GM12874 (cell line): Measurements from ENCODE around the gene ZFAND3.

Experiments
- TF ChIP-seq, protein P1 (sequence below): IDR thresholded peaks from 2 replicates; pipeline ENCODE4 v1.5.1; 2011; ENCODE audit warnings: low read depth, mild to moderate bottlenecking, control low read depth, low read length, moderate library complexity; ENCODE audit not compliant: insufficient read depth

Gene ZFAND3

GRCh38 chr6:37819177-37819801 lies at the start of gene ZFAND3:
Gene ZFAND3, plus strand, starts transcription at chr6:37819727. Its CDS starts 219 bp downstream, at chr6:37819946.
- TF ChIP-seq, protein P1, sequence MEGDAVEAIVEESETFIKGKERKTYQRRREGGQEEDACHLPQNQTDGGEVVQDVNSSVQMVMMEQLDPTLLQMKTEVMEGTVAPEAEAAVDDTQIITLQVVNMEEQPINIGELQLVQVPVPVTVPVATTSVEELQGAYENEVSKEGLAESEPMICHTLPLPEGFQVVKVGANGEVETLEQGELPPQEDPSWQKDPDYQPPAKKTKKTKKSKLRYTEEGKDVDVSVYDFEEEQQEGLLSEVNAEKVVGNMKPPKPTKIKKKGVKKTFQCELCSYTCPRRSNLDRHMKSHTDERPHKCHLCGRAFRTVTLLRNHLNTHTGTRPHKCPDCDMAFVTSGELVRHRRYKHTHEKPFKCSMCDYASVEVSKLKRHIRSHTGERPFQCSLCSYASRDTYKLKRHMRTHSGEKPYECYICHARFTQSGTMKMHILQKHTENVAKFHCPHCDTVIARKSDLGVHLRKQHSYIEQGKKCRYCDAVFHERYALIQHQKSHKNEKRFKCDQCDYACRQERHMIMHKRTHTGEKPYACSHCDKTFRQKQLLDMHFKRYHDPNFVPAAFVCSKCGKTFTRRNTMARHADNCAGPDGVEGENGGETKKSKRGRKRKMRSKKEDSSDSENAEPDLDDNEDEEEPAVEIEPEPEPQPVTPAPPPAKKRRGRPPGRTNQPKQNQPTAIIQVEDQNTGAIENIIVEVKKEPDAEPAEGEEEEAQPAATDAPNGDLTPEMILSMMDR = no peak

GRCh38 chr6:37774028-37774680 lies 45.4 kb upstream of the ZFAND3 start:
- TF ChIP-seq, protein P1 = no peak

GRCh38 chr6:37776566-37776965 lies 43.0 kb upstream of the ZFAND3 start:
- TF ChIP-seq, protein P1 = no peak

DNA sequence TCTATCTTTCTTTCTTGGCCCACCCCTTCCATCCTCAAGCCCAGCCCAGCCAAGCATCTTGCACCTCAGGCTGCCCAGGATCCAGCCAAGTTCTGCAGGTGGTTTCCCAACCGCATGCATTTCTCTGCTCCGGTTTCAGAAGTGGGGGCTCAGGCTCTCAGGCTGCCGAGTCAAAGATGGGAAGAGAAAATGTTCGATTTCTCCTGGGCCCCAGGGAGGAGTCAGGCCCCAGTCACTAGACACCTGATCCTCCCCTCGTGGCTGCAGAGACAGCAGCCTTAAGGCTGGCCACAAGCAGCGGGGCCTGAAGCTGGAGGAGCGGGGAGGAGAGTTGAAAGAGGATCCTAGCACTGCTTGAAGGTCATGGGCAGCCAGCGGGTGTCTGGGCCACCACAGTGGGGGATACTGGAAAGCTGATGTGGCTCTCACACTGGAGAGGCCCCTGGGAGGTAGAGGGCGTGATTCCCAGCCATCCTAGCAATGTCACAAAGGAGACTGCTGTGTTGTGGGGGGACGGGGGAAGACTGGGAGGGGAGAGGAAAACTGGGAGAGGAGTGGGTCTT lies 42.2 kb upstream of the ZFAND3 start:
- TF ChIP-seq, protein P1 = no peak

- TF ChIP-seq, protein P1 = no peak
These were observed 40.3 kb upstream of the ZFAND3 start for GRCh38 chr6:37779111-37779800.

- TF ChIP-seq, protein P1 = no peak
These were observed 39.5 kb upstream of the ZFAND3 start for GRCh38 chr6:37779902-37780628.

DNA sequence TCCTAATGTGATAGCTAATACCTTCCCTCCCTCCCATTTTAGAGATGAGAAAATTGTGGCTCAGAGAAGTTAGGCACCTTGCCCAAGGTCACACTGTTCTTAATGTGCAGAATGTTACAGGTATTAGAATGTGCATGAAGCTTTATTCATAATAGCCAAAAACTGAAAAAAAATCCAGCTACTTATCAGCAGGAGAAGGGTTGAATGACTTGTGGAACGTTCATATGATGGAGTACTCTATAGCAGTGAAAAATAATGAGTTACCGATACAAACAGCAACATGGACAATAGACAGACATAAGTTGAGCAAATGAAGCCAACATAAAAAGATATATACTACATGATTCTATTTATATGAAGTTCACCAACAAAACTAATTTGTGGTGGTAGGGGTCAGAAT lies 37.7 kb upstream of the ZFAND3 start:
- TF ChIP-seq, protein P1 = no peak
